GM19238 (cell line): Measurements from ENCODE around the gene TFCP2.
"Not testable (repeated sequence)": the region's sequence is repeated elsewhere in the genome, so short reads cannot be mapped to it uniquely, and the experiment has no call there.

Source experiments
- DNase-seq: peaks from one replicate; pipeline ENCODE4 v3.0.0; 2011; ENCODE audit warnings: low spot score; ENCODE audit not compliant: insufficient read length

Gene TFCP2

DNA sequence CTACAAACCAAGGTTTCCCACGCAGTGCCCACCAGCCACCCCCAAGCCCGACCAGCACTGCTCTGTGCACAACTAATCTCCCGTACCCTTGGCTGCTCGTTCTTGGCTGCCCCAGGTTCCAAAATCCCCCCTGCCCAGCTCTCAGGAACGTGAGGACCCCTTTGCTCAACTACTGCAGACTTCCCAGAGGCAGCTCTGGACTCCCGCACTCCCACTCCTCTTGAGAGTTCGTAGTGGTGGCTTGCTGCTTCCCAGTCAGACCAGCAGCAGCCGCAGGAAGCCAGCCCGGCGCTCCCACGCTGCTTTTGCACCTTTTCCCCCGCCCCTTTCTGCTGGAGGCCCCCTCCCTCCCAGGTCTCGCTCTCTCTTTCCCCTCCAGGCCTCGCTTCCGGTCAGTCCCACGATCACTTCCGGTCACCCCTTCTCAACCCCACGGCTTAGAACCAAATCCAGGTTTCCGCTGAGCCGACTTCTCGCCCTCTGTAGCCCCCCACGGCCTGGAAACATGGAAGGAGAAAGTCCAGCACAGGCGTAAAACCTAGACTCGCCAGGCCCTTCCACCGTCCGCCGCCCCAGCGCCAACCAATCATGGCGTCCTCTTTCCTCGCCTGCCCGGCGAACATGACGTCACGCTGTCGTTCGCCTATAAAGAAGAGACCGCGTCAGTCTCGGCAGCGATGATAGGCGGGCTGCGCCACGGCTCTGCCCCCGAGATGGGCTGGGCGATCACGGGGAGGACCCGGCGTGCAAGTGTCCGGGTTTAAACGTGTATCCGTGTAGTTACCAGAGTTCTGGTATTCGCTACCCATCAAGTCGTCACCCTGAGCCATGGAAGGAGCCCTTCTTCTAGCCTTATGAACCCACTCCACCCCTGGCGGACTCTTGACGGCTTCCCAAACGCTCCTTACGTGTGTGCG lies at the start of gene TFCP2:
TSS of gene TFCP2 (minus strand) at position 621 of the 917 bp plus-strand sequence. CDS start 713 bp downstream, outside the sequence.
- peak; percentile 93 for DNase-seq

DNA sequence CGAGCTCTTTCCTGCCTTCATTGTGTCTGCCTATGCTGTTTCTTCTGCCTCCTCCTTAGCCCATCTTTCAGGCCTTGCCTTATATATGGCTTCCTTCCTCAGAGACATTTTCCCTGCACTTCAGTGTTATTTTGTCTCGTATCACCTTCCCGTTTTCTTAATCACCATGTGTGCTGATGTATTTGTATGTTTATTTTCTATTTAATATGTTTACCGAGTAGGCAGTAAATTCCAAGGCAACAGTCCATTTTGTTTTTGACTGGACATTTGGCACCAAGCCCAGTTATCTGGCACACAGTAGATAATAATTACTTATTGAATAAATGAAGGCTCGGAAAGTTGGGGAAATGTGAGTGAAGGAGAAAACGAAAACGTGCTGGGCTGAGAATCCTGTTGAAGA lies 49.5 kb upstream of the TFCP2 start:
- DNase-seq = no peak

DNA sequence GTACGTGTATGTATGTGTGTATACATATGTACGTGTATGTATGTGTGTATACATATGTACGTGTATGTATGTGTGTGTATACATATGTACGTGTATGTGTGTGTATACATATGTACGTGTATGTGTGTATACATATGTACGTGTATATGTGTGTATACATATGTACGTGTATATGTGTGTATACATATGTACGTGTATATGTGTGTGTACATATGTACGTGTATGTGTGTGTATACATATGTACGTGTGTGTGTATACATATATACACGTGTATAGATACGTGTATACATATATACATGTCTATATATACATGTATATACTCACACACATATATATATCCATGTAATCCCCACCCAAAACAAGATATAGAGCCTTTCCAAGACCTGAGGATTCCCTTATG lies 46.9 kb upstream of the TFCP2 start:
- not testable (repeated sequence) for DNase-seq

DNA sequence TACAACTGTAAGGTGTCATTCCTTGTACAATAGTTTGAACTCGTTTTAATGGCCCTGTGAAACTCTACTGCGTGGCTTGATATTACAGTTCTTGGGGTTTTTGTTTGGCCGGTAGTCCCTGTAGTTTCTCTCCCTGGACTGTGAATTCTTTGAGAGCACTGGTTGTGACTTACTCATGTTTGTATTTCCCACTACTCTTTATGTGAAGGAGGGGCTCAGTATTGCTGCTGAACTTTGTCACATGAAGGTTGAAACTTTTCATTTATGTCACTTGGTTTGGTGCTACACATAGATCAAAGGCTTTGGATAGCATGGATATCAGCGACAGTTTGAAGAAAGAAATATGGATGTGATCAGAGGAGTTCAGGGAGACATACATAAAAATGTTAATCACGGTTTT lies 46.4 kb upstream of the TFCP2 start:
- DNase-seq = no peak

DNA sequence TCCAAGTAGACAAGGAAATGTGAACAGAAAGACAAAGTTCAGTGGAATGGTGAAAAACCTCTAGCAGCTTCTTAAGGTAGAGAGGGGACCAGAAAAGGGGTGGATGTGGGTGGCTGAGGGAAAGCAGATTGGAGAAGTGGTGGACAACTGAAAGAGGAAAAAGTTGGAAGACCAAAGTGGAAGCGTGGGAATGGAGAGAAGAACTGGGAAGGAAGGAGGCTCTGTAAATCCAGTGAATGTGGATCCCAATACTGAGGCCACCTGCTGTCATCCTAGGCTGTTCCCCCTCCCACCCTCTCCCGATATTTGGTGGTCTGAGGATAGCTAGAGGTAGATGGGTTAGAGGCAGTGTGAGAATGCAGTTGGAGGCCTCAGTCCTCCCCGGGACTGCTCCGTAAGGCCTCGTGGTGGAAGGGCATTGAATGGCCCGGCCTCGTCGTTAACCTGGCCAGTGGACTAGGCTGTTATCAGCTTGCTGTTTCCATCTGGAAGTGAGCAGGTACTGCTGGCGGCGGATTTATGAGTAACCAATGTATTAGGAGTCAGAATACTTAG lies 45.7 kb upstream of the TFCP2 start:
- DNase-seq = no peak

DNA sequence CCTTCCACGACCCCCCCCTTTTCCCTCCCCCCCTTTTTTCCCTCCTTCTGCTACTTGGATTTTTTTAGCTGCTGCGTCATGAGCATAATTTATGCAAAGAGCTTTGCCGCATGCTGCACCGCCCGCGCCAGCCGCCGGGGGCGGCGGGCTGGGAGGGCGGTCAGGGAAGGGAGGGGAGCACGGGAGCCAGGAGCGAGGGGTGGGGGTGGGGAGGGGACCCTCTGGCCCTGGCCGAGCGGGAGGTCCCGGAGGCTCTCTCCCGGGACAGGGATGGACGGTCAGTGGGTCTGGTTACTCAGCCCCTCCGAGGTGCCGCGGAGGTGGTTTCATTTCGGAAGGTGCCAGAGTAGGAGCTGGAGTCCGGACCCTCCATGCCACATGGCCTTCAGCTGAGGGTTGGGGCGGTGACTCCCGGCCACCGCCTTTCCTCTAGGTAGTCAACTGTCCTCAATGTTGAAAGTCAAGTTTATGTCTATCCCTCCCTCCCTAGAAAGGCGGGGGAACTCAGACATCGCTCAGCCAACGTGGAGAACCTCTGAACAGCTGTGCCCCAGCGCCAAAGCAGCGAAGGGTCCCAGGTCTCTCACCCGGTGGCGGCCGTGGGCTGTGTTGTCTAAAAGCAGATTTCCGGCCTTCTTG lies 45.2 kb upstream of the TFCP2 start, which contains the start of gene POU6F1:
TSS of gene POU6F1 (minus strand) at position 95 of the 639 bp plus-strand sequence. CDS start 11,226 bp downstream, outside the sequence.
- peak; percentile 90 for DNase-seq

DNA sequence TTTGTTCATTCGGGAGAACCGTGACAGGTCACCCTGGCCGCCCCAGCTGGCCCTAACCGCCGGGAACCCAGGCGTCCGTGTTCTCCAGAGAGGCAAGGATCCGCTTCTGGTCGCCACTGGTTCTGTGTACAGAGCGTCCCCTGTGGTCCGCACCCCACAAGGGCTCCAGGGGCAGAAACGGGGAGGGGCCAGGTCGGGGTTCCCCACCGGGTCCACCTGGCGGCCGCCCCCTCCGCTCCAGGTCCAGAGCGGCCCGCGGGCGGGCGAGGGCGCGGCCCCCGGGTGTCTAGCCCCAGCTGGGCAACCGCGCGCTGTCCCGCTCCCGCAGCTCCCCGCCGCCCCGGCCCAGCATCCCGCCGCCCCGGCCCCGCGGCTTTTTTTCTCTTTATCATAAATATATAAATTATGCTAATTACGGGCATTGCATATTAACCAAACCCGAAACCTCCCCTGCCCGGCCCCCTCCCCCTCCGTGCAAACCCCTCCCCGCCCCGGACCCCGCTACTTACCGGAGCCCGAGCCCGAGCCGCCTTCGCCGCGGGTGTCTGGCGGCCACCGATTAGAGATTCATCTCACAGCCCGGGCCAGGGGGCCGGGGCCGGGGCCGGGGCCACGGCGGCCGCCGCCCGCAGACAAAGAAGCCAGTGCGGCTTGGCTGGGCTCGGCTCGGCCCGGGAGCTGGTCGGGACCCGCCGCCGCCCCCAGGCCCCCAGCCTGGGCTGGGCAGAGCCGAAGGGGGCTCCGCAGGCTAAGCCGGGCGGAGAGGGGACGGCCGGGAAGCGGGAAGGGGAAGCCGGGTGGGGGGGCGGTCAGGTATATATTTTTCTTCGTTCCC lies 44.4 kb upstream of the TFCP2 start:
- peak; percentile 77 for DNase-seq

- DNase-seq = no peak
Observed at GRCh38 chr12:51216642-51217041, 43.7 kb upstream of the TFCP2 start.

- no peak for DNase-seq
Observed at GRCh38 chr12:51214895-51215294, 42.0 kb upstream of the TFCP2 start.

DNA sequence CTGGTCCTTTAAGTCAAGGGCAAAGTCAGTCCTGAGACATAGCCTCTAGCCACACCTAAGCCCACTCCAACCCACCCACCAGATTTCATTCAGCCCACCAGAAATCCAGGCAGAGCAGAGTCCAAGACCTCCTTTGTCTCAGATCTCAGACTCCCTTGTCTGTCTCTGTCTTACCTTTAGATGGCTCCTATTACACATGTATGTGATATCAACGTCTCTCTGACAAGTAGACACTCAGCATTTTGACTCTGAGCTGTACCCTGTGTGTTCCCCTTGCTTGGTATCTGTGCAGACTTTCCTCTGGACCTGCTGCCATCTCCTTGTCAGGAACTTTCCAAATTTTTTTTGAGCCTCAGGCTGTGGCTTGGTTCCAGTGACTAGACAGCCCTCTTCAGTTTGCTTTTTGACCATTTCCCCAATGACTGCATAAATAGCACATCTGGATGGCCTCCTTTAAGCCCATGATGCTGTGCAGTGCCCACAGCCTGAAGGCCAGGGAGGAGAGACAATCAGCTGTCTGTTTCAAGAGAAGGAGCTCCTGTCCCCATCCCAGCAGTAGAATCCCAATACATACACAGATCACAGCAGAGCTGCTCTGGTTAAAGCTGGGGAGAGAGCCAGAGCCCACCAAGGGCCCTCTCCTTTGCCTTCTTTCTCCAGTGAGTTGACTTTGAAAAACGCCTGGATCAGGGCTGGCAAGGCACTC lies 37.9 kb upstream of the TFCP2 start:
- no peak for DNase-seq

DNA sequence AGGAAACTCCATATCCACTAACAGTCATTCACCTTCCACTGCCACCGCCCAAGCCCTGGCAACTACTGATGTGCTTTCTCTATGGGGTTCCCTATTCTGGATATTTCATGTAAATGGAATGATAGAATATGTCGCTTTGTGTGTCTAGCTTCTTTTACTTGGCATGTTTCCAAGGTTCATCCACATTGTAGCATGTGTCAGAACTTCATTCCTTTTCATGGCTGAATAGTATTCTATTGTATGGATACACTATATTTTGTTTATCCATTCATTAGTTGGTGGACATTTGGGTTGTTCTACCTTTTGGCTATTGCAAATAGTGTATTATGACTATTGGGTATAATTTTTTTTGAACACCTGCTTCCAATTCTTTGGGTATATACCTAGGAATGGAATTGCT lies 36.3 kb upstream of the TFCP2 start:
- no peak for DNase-seq

DNA sequence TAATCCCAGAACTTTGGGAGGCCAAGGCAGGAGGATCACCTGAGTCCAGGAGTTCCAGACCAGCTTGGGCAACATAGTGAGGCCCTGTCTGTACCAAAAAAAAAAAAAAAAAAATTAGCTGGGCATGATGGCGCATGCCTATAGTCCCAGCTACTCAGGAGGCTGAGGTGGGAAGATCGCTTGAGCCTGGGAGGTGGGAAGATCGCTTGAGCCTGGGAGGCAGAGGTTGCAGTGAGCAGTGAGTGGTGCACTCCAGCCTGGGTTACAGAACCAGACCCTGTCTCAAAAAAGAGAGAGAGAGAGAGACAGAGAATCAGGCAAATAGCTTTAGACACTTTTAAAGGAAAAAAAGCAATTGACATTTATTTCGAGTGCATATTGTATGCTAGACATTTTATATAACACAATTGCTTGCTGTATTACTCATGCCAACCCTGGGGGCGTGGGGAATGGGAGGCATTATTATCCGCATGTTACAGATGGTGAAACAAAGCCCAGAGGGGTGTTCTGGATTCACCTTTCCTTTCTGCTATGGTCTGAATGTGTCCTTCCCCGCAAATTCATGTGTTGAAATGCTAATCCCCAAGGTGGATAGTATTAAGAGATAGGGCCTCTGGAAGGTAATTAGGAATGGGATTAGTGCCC lies 35.2 kb upstream of the TFCP2 start:
- DNase-seq = no peak

- DNase-seq = no peak
Observed at GRCh38 chr12:51205350-51205749, 32.4 kb upstream of the TFCP2 start.

DNA sequence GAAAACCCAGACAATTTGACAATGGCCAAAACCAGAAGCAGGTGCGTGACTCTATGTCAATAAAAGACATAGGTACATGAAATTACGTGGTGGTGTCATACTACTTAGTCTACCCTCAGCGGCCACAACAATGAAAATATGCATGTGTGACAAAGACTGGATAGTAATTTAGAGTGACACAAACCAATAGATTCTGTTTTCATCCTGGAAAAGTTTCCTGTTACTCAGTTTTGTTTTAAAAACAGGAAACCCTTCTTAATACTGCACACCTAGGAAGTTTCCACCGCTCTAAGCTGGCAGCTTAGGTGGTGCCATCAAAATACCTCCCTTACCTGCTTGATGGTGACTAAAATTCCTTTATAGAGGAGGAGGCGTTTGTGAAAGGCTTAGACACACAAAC lies 29.8 kb upstream of the TFCP2 start:
- DNase-seq = no peak

GRCh38 chr12:51200806-51201205 lies 27.9 kb upstream of the TFCP2 start:
- no peak for DNase-seq

DNA sequence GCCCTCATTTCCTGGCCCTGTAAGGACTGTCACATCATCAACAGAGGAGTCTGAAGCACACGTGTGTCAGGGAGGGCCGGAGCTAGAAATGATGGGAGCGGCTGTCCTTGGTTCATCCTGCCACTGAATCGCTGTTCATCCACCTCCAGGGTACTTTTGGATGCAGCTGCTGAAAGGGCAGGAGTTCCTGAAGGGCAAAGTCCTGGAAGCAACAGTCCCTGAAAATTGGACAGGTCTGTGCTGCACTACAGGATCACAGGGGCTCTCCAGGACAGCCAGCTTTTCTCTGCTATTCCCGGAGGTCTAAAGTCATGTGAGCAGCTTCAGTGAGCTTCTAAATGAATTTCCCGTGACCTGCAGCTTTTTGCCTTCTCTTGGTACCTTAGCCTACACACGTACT lies 27.2 kb upstream of the TFCP2 start:
- no peak for DNase-seq

GRCh38 chr12:51199366-51199945 lies 26.5 kb upstream of the TFCP2 start:
- DNase-seq = no peak

DNA sequence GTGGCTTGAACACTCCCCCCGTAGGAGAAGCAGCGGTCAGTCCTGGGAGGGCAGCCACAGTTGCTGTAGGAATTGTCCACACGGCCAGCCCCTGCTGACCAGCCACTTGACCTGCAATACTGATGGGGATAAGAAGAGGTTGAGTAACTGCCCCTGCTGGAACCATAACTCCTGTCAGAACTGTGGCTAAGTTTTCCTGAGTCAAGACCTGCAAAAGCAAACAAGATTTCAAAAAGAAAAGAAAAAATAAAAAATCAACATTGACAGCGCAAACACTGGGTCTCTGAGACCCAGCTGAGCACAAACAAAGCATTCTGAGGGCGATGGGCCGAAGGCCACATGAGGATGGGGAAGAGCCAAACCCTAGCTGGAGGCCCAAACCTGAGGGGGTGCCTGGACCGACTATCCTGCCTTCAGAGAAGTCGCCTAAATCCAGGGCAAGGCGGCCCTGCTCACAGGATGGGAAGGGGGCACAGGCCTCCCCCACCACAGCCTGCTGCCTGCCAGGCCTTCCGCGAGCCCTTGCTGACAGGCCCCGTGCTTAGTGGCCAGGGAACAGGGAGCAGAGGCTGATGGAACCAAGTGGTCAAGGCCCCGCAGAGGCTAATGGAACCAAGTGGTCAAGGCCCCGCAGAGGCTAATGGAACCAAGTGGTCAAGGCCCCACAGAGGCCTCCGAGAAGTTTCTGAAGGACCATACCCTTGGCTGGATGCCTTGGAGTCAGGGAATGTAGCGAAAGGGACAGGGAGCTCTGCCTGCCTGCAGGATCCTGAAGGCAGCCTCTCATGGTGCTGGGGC lies 25.8 kb upstream of the TFCP2 start:
- DNase-seq = no peak
